Measurements from ENCODE around the gene NEDD9.

The NEDD9 gene, protein sequence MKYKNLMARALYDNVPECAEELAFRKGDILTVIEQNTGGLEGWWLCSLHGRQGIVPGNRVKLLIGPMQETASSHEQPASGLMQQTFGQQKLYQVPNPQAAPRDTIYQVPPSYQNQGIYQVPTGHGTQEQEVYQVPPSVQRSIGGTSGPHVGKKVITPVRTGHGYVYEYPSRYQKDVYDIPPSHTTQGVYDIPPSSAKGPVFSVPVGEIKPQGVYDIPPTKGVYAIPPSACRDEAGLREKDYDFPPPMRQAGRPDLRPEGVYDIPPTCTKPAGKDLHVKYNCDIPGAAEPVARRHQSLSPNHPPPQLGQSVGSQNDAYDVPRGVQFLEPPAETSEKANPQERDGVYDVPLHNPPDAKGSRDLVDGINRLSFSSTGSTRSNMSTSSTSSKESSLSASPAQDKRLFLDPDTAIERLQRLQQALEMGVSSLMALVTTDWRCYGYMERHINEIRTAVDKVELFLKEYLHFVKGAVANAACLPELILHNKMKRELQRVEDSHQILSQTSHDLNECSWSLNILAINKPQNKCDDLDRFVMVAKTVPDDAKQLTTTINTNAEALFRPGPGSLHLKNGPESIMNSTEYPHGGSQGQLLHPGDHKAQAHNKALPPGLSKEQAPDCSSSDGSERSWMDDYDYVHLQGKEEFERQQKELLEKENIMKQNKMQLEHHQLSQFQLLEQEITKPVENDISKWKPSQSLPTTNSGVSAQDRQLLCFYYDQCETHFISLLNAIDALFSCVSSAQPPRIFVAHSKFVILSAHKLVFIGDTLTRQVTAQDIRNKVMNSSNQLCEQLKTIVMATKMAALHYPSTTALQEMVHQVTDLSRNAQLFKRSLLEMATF

DNA sequence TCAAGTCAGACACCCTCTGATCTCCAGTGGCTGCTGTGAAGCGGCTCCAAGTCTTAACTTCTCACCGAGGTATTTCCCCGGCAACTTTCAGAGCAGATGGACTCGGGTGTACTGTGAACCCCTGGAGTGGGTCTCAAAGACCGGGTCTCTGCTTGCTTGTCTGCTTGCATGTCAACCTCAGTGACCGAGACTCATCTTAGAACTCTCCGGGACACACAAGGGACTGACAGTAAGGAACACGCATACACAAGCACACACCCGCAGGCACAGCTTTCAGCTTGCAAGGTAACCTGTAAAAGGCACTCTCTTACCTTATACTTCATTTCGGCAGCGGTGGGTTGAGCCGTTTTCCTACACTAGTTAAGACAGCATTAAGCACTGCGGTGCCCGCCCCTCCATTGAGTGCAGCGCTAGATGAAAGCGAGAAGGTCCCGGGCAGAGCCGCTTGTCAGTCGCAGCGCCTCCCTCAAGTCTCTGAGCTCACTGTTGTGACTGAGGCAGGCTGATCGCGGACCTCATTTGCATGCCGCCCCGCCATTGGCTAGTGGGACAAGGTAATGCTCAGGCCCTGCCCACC, at the start of gene NEDD9:
TSS of gene NEDD9 (minus strand) at position 476 of the 577 bp plus-strand sequence. CDS start at position 323, 153 bp downstream.
- DNase-seq: peak; percentile 98

DNA sequence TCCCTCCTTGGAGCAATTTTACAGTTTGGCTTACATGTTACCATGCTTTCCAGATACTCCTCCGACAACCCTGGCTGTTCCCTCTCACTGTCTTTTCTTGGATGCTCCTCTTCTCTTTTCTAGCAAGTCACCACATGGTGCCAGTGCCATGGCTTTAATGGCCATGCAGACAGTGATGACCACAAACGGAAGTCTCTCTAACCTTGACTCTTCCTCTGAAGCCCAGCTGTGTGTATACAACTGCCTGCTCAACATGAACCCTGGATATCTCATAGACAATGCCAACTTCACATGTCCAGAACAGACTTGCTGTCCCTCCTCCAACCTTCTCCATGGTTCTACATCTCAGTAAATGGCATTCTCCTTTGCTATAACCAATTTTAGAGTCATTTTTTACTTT, 49.8 kb upstream of the NEDD9 start:
- DNase-seq: no peak

DNA sequence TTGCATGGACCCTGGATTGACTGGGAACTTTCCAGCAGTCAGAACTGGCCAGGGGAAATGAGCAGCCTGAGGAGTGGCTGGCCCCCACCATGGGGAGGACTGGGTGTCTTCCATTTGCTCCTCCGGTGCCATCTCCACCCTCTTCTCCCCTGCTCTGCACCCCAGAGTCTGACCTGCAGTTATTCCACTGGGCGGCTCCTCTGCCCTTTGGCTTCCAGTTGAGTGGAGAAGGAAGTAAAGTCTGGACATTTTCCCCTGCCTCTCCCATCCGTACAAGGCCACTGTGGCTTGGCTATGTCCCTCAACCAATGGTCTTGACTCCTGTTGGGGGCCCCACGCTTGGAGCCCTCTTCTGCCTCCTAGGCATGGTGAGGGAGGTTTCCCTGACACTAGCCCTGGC, 47.9 kb upstream of the NEDD9 start:
- DNase-seq: no peak

DNA sequence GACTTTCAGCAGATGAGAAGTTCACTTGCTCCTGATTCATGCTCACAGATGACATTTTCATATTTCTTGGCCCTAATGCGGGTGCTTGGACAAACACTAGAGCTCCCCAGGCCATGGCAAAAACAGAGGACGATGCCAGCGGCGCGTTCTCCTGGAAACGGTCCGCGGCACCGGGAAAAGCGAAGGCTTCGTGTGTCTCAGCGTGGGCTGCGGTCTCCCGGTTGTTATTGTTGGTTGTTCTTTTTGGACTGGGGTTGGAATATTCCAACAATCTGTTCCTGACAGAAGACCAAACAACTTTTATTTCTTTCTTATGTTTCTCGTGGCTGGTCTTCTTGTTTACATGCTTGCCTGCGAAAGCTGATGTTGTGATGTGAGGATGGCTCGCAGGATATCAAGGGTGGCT, 46.8 kb upstream of the NEDD9 start:
- peak; percentile 31 for DNase-seq

DNA sequence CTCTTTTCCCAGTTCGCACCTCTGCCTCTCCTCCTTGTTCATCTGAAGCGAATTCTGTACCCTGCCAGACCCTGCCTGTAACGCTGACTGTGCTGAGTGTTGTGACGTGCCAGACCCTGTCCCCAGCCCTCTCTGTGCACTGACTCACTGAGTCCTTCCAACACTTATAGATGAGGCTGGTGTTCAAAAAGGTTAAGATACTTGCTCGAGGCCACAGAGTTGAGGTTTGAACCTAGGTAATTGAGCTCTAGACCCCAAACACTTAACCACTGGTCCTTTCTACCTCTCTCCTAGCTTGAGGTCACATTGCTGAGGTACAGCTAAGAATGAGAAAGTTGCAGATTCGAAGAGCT, 45.7 kb upstream of the NEDD9 start:
- no peak for DNase-seq

DNA sequence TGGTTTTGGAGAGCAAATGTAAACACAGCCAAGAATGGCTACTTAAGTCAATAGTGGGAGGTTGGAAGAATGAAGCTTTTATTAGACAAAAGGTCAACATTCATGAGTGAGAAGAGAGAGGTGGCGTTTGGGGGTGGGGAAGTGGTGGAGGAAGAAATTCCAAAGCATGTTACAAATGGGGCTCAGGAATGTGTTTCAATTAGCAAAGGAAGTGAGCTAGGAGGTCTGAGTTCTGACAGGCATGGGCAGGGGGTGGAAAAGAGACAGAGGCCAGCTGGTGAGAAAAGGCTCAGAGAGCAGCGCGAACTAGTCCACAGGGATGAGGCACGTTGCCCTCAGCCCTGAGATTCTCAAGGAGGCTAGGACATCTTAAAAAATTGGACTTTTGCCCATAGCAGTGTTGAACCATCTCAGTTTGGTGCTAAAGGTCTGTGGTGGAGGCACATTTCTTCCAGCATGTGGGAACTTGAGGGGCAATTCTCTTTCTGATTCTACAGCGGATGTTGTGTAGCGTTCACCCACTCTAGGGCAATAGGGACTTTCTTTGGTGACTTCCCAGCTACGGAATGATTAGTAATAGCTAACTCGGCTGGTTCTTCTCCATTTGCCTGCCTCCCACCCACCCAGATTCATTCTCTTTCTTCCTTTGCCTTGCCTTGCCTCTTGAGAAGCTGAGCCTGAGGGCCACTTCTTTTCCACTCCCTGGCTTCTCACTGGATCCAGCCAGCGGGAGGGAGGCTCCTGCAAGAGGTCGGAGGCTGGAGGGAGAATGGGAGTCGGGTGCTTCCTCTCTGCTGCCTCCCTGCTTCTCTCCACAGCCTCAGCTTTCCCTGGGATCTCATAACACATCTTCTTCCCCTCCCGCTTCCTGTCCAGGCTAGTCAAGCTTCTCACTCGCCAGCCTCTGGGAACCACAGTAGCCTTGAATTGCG, 45.1 kb upstream of the NEDD9 start:
- DNase-seq: peak; percentile 73

DNA sequence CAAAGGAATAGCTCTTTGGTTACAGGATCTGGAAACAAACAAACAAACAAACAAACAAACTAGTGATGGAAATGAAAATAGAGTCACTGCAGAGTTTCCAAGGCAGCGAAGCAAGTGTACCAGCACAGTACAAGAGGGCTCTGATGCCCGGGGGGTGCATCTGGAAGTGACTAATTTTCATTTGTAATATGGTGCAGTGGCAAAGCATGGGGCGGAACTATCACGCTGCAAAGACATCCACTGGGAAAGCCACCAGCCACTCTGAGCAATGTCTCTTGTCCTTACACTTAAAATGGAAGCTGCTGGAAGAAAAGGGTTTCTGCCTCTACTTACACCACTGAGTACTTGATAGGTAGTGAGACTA, 44.4 kb upstream of the NEDD9 start:
- no peak for DNase-seq

DNA sequence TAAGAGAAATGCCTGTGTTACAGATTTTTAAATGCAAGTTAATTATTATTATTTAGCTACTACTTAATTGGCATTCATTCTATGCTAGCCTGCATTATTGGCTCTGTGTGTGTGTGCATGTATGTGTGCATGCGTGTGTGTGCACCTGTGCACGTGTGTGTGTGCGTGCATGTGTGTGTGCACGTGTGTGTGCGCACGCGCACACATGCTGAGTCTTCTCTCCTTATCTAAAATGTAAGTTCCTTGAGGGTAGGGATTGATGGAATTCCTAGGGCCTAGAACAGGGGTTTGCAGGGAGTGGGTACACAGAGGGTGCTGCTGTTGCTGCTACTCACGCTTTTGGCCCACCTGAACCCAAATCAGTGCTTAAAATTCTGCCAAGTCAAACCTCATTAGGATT, 43.8 kb upstream of the NEDD9 start:
- DNase-seq: no peak

DNA sequence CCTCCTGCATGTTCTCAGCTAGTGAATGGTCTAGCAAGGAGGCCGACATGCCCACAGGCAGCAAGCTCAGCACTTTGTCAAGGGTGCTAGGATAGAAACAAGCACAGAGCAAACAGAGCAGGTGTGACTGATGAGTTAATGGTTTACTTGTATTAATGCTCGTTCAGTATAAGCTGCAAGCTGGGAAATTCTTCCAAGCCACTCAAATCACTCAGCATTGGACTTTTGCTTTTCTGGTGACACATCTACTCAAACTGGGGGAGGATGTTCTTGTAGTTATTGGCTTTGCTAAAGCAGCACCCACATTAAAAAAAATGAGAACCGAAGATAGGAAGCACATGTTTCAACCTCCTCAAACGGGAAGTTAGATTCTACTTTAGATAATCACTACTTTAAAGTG, 43.1 kb upstream of the NEDD9 start:
- DNase-seq: no peak

DNA sequence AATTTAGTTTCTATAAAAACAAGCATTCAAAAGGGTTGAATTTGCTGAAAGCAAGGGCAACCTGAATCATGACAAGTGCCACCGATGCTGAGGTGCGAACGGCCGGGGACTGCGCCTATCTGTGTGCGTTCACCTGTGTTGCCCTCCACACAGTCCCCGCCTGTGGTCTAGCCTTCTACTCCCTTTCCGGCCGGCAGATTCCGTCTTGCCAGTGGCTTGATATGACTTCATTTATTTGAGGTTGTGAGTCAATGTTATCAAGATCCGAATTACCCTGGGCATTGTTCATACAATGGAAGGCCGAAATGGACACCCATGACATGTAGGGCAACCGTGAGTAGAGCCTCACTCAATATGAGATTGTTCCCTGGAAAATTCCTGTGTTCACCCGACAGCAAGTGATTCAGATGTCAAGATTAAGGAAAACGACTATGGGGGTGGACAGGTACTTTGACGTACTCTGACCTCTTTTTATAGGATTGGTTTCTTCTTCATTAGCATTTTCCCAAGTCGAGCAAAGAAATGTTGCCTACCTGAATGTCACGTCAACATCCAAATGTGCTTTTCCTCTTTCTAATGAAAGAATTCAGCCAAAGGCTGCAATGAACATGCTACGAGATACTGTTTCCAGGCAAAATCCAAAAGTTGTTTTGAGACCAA, 41.1 kb upstream of the NEDD9 start:
- DNase-seq: no peak

DNA sequence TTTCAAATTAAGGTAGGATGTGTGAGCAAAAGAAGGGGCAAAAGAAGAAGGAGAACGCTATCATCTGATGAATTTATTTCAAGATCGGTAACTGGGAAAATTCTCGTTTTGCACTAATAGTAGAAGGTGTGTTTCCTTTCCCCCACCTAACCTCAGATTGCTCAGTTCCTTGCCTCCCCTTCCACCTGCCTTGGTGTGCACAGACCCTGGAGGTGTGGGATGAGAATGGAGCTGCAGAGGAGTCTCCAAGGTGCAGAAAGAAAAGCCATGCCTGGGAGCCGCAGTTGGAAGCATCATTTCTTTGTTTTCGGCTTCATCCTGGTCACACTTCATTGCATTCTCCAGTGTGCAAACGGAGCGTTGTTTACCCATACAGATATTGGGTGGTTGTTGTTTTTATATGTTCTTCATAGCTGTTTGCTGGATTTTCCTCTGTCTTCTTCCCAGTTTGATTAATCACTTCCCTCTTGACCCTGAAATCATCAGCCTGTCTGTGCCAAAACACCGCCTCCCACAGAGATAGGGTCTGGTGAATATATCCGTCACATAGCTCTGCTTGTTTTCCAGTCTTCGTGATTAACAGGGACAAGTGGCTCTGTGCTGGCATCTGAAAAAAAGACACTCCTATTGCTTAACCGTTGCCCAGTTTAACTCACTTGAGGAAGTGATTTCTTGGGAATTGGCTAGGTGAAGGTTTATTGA, 40.2 kb upstream of the NEDD9 start:
- no peak for DNase-seq

DNA sequence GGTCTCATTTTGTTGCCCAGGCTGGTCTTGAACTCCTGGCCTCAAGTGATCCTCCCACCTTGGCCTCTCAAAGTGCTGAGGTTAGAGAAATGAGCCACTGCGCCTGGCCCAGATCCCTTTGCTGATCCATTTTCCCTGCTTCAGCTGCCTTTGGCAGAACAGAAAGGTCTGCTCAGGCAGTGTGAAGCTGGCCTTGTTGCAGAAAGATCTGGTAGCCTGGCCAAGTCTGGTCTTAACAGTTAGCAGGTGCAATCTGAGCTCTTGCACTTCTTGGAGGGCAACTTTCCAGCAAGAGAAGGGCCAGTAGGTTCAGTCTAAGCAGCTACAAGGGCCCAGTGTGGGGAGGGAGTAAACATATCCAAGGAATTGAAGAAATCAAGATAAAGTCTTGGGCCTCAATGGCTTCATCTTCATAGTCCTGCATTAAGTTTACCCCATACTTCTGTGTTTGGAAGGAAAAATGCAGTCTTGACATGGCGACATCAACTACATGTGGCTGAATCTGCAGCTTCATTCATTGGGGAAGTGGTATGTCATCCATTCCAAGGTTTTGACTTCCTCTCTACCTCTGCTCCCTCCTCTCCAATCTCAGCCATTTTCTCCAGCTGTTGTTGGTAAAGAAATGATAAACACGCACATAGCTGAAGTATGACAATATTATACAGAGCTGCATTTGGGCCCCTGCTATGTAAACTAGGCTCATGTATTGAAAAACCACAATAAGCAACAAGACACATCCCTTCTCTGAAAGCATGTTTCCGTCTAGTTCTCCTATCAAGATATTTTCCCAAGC, 39.0 kb upstream of the NEDD9 start:
- no peak for DNase-seq

DNA sequence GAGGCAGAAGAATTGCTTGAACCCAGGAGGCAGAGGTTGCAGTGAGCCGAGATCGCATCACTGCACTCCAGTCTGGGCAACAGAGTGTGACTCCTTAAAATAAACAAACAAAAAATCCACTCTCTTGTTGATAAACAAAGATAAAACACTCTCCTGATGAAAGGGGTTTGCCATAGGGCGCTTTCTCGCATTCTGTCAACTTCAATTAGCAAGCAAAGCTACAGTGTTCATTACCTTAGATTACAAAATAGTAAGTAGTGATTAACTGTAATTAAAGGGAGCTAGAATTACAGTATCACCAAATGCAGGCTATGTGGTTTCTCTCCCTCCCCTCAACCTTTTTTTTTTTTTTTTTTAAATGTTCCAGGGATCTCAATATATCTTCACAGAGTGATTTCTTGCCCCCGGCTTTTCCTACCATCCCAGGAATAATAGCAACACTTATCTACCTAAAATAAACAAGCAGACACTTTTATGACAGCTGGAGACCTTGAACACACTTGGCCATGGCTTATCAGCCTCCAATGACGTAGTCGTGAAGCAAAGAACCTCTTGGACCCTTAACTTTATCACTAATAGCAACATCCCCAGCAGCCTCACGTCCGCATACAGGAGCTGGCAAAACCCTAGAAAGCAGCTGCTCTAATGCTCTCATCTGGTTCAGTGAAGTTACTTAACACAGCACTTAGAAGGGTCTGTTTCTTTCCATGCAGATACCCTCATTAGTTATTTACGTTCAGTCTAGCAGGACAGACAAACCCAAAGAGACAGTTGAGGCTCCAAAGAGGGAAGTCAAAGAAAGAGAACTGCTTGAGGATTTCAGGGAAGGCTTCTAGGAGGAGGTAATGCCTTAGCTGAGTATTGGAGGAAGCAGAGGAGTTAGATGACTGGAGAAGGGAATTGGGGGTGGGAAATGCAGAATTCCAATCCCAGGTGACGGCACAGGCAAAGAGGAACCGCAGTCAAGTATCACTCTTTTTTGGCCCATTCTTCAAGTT, 37.9 kb upstream of the NEDD9 start:
- peak; percentile 63 for DNase-seq

DNA sequence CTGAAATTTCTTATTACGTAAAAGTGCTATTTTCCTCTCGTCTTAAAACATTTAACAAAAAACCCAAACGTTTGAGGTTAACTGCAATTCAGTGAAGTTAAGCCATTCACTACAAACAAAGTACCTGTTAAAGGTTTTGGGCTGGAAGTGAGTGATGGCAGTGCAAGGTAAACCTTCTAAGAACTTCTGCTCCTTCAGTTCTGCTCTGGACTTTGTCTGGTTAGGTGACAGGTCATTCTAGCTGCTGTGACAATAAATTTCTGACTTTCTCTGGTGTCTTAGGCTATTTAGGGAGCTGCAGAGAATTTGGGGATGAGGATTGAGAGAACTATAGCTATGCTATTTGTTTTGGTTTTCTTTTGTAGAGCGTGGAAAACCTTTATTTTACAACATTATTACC, 36.5 kb upstream of the NEDD9 start:
- no peak for DNase-seq

DNA sequence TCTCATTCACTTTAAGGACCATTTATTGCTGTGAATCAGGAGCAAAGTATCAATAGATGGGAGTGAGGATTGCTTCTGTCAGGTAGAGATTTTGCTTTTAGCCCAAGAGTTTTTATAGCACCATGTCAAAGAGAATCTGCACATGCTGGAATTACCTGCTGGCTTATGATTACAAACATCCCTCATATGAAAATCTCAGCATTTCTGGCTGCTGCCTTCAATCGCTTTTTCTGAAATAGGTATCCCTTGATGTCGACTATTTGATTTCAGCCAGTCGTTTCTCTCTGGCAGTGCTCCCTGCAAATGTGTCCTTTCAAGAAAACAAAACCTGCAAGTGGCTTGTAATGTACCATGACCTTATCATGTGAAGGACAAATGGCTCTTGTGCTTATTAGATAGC, 34.5 kb upstream of the NEDD9 start:
- no peak for DNase-seq

DNA sequence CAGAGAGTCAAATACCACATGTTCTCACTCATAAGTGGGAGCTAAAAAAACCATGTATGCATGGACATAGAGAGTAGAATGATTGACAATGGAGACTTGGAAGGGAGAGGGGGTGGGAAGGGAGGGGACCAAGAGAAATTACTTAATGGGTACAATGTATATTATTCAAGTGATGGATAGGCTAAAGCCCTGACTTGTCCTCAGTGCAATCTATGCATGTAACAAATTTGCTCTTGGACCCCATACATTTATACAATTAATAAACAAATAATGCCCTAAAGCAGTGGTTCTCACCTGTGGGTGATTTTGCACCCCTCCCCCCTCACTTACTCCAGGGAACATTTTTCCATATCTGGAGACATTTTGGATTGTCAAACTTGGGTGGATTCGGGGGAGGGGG, 33.5 kb upstream of the NEDD9 start:
- no peak for DNase-seq

DNA sequence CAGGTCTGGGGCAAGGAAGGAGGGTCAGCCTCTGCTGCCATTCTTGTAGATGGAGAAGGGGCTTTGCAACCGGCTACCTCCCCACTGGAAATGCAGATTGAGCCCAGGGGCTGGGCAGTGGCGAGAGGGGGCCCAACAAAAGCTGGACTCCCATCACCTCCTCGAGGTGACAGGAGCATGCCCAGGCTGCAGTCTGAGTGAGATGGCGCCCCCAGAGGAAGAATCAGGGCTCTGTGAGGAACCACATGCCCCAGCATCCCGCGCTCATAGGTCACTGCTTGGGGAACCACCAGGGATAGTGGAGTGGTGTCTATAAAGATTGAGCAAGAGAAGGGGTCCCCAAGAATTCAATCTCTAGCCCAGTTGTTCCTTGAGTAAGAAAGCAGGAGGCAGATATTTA, 31.6 kb upstream of the NEDD9 start:
- no peak for DNase-seq

DNA sequence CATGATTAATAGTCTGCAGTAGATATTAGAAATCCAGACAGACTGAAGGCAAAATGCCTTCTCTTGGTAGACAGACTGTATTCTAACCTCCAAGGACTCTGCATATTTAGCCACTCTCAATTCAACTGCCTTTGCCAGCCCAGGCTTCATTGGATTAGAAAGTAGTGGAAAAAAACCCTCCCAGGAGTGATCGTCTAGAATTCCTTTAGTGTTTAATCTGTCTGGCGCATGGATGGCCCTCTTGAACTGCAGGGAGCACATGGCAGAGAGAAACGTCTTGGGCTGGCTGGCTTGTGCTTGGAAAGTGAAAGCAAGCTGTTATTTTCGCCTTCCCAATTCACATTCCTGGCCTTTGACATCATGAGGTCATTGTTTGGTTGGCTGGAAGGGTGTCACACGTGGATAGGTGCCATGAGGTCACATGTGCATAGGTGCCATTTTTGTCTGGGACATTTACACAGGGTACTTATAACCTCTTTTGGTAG, 30.9 kb upstream of the NEDD9 start:
- peak; percentile 63 for DNase-seq

DNA sequence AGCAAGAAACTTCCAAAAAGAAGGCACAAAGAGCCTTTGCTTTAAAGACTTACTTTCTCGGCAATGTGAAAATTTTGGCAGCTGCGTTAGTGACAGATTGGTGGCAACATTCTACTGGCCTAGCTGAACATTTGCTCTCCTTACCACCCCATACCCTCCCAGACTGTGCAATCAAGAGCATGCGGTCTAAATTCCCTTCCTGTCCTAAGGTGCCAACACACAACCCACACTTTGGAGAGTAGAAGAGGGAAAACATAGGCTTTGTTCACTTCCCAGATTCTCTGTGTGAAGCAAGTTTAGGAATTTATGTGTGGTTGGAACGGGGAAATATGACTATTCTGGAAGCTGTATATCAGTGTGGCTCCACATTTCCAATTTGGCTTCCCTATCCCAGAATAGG, 29.8 kb upstream of the NEDD9 start:
- DNase-seq: no peak

All from eye (tissue), 1 donor.